GM19240 (cell line): Measurements from ENCODE around the gene RABGGTB.
"Not testable (repeated sequence)": the region's sequence is repeated elsewhere in the genome, so short reads cannot be mapped to it uniquely, and the experiment has no call there.

Experiments
- DNase-seq: peaks from one replicate; pipeline ENCODE4 v3.0.0; 2011; ENCODE audit warnings: low spot score; ENCODE audit not compliant: insufficient read length

The RABGGTB gene

DNA sequence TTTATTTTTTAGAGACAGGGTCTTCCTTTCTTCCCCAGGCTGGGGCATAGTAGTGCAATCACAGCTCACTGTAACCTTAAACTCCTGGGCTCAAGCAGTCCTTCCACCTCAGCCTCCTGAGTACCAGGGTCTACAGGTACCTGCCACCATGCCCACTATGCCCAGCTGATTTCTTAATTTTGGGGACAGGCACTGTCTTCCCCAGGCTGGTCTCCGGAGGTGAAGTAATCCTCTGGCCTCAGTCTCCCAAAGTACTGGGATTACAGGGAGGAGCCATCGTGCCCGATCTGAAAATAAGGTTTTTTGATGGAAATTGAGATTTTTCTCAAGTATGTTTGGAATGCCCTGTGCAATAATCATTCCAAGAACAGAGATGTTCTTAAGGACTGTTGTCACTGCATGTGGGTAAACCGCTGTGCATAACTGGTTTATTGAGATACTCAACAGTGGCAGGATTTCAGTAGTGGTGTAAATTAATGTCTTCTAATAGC lies 9.7 kb downstream of the RABGGTB start:
- no peak for DNase-seq

DNA sequence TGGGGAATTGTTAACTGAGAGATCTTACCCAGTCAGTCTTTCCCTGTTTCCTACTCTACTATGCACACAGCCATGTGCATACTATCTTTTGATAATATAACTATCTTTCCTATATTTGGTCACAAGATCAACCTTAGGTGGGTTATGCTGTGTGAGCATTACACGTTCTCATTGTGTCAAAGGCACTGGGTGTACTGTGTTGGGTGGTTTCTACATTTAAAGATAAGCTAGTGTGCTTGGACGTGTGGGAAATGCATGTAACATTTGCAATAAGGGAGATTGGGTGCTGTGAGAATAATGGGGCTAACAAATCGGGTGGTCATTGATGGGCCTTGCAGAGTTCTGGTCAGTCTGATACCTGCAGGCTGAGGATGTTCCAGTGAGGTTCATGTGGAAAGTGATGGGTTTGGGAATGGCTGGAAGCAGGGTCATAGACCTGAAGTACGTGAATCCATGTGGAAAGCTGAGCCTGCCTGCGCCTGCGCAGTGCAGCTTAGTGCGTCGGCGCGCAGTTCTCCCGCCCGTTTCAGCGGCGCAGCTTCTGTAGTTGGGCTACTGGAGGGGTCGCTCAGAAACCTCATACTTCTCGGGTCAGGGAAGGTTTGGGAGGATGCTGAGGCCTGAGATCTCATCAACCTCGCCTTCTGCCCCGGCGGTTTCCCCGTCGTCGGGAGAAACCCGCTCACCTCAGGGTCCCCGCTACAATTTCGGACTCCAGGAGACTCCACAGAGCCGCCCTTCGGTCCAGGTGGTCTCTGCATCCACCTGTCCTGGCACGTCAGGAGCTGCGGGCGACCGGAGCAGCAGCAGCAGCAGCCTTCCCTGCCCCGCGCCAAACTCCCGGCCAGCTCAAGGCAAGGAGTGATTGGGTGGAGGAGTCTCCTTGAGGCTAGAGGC lies 10.6 kb downstream of the RABGGTB start, which contains the start of gene MSH4:
MSH4 (plus strand) TSS at position 507 of the 897 bp plus-strand sequence; CDS start at position 611, 104 bp downstream.
- DNase-seq = no peak

DNA sequence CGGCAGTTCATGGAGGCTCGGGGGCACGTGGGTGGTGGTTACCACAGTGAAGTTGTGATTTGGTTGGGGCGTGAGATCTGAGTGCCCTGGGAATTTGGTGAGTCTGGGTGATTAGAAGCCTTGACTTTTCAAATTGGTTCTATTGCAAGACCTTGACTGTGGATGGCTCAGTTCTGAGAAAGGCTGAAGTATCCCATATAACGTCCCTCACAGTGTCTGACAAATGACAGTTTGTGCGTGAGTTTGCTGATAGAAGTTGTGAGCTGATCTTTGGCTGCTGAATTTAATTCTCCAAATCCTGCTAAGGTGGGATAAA lies 11.2 kb downstream of the RABGGTB start:
- no peak for DNase-seq

DNA sequence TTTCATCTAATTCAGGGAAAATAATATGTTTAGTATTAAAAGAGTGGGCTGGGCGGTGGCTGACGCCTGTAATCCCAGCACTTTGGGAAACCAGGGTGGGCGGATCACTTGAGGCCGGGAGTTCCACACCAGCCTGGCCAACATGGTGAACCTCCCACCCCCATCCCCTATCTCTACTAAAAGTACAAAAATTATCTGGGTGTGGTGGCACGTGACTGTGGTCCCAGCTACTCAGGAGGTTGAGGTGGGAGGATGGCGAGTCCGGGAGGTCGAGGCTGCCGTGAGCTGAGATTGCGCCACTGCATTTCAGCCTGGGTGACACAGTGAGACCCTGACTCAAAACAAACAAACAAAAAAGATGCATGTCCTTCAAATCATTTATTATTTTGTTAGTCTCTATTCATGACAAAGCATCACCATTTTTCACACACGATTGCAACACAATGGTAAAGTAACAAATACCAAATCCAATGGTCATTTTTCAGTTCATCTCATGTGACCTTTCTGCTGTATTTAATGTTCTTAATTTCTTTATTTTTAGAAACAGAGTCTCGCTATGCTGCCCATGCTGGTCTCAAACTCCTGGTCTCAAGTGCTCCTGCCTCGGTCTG lies 11.7 kb downstream of the RABGGTB start:
- DNase-seq = no peak

DNA sequence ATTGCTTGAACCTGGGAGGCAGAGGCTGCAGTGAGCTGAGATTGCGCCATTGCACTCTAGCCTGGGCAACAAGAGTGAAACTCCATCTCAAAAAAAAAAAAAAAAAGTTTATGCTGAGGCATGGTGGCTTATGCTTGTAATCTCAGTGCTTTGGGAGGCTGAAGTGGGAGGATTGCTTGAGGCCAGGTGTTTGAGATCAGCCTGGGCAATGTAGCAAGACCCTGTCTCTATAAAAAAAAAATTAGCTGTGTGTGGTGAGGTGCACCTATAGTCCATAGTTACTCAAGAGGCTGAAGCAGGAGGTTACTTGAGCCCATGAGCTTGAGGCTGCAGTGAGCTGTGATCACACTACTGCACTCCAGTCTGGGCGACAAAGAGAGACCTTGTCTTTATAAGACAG lies 15.4 kb downstream of the RABGGTB start:
- not testable (repeated sequence) for DNase-seq

DNA sequence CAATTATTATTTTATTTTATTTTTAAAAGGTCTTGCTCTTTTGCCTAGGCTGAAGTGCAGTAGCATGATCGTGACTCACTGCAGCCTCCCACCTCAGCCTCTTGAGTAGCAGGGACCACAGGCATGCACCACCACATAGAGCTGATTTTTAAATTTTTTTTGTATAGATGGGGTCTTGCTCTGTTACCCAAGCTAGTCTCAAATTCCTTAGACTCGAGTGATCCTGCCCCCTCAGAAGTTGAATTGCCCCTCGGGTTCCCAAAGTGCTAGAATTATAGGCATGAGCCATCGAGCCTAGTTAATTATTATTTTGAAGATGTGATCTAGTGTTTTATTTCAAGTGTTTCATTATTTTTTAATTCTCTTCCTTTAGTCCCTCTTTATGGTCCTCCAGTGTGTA lies 22.9 kb downstream of the RABGGTB start:
- DNase-seq = no peak

DNA sequence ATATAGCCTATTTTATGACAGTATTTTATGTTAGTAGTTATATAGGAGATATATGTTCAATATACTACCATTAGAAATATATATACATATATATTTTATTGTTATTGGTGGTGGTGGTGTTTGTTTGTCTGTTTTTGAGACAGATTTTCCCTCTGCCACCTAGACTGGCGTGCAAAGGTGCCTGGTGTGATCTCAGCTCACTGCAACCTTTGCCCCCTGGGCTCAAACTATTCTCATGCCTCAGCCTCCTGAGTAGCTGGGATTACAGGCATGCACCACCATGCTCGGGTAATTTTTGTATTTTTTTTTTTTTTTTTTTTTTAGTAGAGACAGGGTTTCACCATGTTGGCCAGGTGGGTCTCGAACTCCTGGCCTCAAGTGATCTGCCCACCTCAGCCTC lies 24.1 kb downstream of the RABGGTB start:
- not testable (repeated sequence) for DNase-seq

DNA sequence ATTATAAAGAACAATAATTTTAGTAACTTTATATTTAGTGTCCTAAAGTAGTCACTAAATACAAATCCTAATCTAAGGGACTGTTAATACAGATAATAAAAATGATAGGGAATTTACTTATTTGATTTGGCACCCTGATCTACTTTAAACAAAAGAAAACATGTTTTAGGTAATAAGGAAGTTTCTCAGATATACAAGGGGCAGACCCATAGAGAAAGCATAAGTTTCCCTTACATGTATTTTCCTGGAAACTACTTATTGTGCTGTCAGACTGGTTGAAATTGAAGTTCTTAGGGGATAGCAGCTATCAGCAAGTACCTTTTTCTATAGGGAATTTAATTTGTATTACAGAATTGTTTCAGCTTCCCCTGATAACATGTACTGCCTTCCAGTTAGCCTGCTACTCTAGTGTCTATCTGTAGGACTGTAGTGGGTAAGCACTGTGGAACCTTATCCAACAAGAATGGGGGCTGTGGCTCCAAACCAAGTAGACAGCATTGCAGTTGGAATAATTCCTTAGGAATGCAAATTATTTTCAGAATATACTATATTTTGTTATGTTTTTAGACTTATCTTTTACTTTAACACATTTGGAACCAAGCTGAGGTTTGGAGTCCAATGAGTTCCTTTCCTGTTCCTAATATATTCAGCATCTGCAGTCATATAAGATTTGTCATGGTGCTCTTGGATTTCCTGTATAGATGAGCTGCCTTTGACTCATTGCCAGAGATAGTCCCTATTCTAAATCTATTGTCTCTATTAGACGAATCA lies 25.3 kb downstream of the RABGGTB start:
- DNase-seq = no peak

DNA sequence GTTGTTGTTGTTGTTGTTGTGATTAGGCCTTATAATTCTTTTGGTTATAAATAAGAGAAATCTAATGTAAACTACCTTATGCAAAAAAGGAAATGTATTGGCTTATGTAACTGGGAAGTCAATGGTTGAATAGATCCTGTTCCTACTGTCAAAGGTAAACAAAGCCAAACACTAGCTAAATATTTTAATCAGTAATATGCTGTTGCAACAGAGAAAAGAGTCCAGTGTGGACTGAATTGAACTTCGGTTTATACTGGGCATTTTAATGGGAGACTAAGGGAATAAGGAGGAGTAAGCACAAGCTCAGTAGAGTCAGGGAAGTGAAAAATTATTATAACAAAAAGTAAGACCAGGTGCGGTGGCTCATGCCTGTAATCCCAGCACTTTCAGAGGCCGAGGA lies 26.0 kb downstream of the RABGGTB start:
- DNase-seq = no peak

DNA sequence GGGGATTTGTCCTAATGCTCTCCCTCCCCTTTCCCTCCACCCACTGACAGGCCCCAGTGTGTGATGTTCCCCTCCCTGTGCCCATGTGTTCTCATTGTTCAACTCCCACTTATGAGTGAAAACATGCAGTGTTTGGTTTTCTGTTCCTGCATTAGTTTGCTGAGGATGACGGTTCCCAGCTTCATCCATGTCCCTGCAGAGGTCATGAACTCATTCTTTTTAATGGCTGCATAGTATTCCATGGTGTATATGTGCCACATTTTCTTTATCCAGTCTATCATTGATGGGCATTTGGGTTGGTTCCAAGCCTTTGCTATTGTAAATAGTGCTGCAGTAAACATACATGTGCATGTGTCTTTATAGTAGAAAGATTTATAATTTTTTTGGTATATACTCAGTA lies 37.5 kb downstream of the RABGGTB start:
- DNase-seq = not testable (repeated sequence)

DNA sequence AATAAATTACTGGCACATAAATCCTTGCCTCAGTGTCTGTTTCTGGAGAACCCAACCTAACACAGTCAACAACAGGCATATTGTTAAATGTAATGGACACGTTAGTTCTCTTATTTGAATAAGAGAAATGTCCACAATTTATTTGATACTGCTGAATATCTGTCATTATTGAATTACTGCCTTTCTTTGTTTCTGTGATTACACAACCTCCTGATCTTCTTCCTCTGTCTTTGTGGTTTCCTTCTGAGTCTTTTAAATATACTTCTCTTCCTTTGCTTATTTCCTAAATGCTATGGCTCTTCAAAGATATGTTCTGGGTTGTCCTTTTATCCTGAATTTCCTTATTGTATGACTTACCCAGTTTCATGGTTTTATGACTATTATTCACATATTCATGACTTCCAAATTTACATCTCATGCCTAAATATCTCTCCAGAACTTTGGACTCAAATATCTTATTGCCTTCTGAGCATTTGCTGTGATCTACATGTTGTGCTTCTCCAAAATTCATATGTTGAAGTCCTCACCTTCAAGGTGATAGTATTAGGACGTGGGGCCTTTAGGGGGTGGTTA lies 50.6 kb downstream of the RABGGTB start:
- DNase-seq = no peak

DNA sequence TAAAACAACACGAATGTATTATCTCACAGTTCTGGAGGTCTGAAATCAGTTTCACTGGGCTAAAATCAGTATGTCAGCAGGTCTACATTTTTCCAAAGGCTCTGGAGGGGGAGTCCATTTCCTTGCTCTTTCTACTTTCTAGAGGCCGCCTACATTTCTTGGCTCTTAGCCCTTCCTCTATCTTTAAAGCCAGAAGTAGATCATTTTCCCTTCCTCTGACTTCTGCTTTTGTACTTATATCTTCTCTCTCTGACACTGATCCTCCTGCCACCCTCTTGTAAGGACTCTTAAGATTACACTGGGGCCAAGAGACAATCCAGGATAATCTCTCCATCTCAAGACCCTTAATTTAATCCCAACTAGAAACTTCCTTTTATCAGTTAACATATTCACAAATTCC lies 52.0 kb downstream of the RABGGTB start:
- no peak for DNase-seq

DNA sequence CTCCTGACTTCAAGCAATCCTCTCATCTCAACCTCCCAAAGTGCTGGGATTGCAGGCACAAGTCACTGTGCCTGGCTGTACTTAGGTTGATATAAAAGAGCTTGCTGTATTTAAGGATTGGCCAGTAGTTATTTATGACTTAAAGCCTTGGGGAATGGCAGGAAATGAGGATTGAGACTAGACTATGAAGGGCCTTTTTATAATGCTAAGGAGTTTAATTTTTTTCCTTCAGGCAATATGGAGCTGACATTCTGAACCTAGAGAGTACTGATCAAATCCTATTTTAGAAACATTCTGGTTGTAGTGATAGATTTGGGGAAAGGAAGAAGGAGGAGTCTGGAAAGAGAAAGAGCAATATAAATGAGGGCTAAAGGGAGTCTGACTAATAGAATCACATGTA lies 55.4 kb downstream of the RABGGTB start:
- no peak for DNase-seq
